Endometrium (tissue), 2 donors: Measurements from ENCODE around the gene PDE2A.
"Not testable (repeated sequence)": the region's sequence is repeated elsewhere in the genome, so short reads cannot be mapped to it uniquely, and the experiment has no call there.

Experiments used
- FAIRE-seq: peaks from 2 replicates; lab custom pipeline; 2012; peaks lifted over from hg19 to GRCh38; lab: Jason Lieb, UNC
- donor health status: control.
- donor health status: control.

The PDE2A gene

GRCh38 chr11:72574548-72575460 lies 99.4 kb downstream of the PDE2A start:
- FAIRE-seq, result no peak

DNA sequence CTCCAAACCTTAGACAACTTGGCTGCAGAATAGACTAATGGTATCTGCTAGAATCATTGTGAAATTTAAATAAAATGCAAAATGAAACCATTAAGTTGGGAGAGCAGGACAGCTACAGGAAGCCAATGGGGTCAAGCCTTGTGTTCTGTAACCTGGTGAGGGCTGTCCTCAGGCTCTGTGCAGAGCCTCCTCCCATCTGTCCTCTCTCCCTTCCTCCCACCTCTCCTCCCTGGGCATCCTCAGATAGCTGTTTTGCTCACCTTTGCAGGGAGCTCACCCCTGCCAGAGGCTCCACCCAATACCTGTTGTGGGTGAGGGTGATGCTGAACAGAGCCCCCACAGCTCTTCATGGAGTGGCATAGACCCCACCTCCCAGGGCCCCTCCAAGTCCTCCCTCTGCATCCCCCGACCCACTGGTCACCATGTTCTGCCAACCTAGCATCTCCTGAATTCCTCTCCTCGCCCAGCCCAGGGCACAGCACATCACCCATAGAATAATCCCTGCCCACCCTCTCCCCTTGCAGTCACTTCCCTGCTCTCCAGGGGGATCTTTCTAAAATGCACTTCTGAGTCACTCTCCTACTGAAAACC lies 100.3 kb downstream of the PDE2A start:
- FAIRE-seq, result no peak

DNA sequence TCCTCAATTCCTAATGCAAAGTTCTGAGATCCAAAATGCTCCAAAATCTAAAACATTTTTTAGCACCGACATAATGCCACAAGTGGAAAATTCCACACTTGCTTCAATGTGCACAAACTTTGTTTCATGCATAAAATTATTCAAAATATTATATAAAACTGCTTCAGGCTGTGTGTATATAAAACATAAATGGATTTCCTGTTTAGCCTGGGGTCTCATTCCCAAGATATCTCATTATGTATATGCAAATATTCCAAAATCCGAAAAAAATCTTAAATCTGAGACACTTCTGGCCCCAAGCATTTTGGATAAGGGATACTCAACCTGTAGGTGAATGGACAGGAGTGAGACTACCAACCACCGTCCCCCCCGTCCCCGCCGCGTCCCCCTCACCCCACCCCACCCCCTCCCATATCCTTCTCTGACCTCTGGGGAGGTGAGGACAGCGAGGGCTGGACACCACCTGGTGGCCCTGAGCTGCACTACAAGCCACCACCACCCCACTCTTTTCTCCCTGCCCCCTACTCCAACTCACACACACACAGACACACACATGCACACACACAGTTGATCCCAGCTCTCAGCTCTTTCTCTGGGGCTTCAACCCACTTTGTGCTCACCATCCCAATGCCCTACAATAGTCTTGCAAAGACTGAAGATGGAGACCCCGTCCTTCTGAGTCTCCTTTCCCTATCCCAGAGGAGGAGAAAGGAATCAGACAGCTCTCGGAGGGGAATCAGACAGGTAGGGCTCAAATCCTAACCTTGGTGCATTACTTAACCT lies 101.0 kb downstream of the PDE2A start:
- no peak for FAIRE-seq

GRCh38 chr11:72572540-72572939 lies 101.7 kb downstream of the PDE2A start:
- FAIRE-seq, result not testable (repeated sequence)

GRCh38 chr11:72570893-72571661 lies 103.1 kb downstream of the PDE2A start:
- no peak for FAIRE-seq

DNA sequence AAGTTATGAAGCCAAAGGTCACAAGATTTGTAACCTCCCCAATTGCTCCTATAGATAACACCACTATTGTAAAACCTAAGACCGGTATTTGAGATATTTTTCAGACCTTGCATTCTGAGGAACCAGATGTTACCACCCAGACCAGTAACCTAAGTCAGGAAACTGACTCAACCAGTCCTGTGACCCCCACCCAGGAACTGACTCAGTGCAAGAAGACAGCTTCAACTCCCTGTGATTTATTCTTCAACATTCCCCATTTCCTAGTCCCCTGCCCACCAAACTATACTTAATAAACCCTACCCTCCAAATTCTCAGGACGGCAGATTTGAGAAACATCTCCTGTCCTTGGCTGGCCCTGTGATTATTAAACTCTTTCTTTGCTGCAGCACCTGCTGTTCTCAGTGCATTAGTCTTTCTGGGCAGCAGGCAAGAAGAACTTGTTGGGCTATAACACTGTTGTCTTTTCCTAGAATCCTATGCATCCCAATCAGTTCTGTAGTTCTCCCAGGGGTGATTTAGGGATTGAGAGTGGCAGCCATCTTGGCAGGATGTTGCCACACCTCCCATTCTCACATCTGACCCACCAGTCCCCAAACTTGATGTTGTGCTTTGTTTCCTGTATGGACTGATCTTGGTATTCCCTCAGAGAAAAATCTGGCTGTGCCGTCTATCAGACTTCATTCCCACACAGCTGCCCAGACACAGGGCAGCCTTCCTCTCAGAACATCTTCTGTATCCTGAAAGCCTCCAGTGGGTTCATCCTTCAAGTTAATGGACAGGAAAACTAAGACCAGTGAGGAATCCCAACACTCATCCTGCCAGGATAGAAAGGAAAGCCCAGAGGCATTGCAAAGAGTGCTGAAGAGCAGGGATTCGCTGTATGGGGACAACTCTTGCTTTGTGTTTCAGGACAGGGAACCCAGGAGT lies 104.0 kb downstream of the PDE2A start:
- no peak for FAIRE-seq

GRCh38 chr11:72568861-72569260 lies 105.4 kb downstream of the PDE2A start:
- FAIRE-seq, result no peak

GRCh38 chr11:72562431-72562830 lies 111.8 kb downstream of the PDE2A start:
- no peak for FAIRE-seq

- FAIRE-seq, result no peak
Measured at GRCh38 chr11:72561856-72562255, 112.4 kb downstream of the PDE2A start.

GRCh38 chr11:72560864-72561263 lies 113.4 kb downstream of the PDE2A start:
- FAIRE-seq, result not testable (repeated sequence)

DNA sequence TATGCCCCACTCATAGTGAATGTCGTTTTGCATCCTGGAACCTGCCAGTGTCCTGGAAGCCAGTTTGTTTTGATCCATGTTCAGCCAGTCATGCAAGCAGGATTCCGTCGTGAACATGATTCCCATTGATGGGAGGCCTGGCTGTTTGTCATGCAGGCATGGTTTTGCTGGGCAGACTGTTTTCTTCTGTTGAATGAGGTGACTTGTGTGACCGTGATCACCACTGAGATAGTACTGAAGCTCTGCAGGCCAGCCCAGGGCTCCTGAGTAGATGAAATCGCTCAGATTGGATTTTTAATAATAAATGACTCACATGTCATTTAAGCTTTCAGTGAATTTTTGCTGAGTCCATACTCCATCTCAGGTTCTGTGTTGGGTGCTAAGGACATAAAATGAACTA lies 117.8 kb downstream of the PDE2A start:
- no peak for FAIRE-seq

GRCh38 chr11:72555014-72555522 lies 119.2 kb downstream of the PDE2A start:
- FAIRE-seq, result not testable (repeated sequence)

DNA sequence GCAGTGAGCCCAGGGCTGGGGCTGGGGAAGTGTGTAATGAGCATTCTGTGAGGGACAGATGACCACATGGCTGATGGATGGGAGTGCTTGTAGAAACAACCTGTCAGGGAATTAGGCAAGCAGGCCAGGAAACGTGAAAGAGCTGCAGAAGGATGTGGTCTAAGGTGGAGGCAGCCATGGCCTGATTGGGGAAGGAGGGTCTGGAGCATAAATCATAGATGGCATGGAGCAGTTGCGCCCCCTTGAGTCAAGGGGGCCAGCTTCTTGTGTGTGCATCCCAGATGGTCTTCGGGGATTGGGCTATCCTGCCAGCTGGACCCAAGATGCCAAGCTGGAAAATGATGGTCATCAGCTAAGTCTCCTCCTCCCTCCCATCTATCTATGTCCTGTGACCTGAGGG lies 120.5 kb downstream of the PDE2A start:
- no peak for FAIRE-seq

DNA sequence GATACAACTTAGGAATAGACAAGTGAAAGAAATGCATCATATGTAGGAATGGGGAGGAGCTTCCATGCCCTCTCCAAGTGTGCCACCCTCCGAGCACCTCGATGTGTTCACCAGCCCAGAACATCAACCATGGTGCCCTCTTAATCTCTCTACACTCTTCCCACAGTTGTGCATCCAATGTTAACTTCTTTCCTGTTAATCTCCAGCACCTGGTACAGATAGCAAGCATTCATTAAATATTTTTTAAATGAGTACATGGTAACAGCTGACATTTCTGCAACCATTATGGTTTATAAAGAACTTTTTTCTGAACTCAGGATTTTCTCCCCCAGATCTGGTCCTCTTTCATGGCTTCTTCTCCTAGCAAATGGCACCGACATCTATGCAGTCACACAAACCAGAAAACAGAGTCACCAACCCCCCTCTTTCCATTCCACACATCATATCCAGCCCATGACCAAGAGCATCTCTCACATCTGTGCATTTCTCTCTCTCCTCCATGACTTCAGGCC lies 121.8 kb downstream of the PDE2A start:
- FAIRE-seq, result no peak

DNA sequence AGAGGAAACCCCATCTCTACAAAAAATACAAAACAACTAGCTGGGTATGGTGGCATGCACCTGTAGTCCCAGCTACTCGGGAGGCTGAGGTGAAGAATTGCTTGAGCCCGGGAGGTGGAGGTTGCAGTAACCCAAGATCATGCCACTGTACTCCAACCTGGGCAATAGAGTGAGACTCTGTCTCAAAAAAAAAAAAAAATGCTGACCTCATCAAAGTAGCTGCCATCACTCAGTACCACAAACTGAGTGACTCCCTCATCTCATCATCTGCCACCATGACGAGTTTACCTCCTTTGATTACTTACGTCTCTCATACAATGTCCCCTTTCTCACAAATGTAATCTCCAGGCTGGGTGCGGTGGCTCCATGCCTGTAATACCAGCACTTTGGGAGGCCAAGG lies 122.7 kb downstream of the PDE2A start:
- no peak for FAIRE-seq

GRCh38 chr11:72548463-72548862 lies 125.8 kb downstream of the PDE2A start:
- FAIRE-seq, result no peak

- no peak for FAIRE-seq
Measured at GRCh38 chr11:72546866-72547265, 127.4 kb downstream of the PDE2A start.

- FAIRE-seq, result no peak
Measured at GRCh38 chr11:72544589-72544988, 129.6 kb downstream of the PDE2A start.

- FAIRE-seq, result no peak
Measured at GRCh38 chr11:72543849-72544542, 130.2 kb downstream of the PDE2A start.
